GM12801 (cell line): ENCODE data around the gene DCAF7.

ENCODE experiments used
- CTCF ChIP-seq: IDR thresholded peaks from one replicate; pipeline ENCODE4 v1.5.1; 2011; ENCODE audit warnings: control low read depth; ENCODE audit not compliant: insufficient read length; ENCODE audit errors: extremely low read depth

Gene DCAF7

GRCh38 chr17:63621229-63621683 is 71.0 kb downstream of the DCAF7 start:
- TF ChIP-seq CTCF, result no peak

- no peak for TF ChIP-seq CTCF
These were observed 71.7 kb downstream of the DCAF7 start, which contains the start of gene MAP3K3 for GRCh38 chr17:63621684-63622573. MAP3K3 (plus strand) TSS chr17:63622417; CDS start chr17:63622760, 343 bp downstream.

DNA sequence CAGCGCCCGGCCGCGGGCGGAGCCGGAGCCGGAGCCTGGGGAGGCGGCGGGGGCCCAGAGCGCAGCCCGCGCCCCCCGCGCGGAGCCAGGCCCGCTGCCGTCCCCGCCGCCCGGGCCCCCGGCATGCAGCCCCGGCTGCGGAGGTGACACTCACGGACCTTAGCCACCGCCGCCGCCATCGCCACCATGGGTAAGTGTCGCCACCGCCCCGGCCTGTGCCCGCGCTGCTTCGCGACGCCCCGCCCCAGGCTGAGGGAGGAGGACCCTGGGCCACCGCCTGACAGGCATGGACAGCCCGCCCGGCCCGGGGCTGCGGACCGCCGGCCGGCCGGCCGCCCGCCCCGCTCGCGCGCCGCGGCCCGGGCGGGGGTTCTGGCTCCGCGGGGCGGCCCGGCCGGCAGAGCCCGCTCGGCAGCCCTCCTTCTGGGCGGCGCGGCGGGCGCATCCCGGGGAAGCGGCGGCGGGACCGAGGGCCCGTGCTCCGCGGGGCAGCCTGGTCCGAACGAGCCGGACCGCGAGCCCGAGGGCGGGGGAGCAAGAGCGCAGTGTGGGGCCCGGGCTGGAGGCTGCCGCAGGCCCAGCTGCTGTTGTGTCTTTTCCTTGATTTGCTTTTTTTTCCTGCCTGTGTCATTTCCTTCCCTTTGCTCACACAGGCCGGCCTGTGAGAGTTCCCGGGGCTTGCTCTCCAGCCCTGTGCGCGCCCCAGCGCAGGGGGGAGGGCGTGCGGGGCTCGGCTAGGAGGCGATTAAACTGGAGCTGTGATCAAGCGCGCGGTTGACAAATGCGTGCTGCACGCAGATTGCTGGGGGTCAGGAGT is 72.5 kb downstream of the DCAF7 start:
- no peak for TF ChIP-seq CTCF

DNA sequence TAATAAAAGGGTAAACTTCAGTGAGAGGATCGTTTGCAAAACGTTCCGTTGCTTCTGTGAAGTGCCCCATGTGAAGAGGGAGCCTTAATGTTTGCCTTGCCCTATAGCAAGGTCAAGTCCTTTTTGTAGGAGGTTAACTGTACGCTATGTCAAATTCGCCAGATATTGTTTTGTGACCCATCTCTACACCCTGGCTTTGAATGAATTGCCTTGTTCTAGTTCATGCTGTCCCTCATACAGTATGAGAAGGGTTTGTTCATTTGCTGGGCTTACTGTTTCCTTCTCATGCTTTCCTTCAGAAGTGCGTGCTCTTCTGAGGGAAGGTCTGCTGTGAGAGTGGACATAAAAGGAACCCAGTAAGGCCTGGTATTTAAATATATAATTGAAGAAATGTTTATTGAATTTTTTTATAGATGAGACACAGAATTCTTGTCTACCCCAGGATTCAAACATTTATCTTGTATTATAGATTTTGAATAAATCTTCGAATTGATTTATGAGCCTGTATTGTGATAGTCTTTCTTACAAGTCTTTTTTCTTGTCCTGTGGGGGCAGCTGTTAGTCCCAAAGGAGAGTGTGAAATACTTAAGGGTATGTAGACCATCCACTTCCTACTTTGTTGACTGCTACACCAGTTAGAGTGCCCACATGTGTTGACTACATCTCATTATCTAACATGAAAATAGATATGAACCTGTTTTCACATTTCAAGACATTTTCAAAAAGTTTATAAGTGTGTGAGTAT is 73.7 kb downstream of the DCAF7 start:
- no peak for TF ChIP-seq CTCF

- no peak for TF ChIP-seq CTCF
These were observed 74.2 kb downstream of the DCAF7 start for GRCh38 chr17:63624531-63624880.

GRCh38 chr17:63626551-63627180 is 76.4 kb downstream of the DCAF7 start:
- no peak for TF ChIP-seq CTCF
